Measurements from ENCODE around the gene RESF1. TPM values are rescaled to one million over a fixed set of nuclear protein-coding genes. Genes with fewer than 3 reads are reported as not detected.
"Not testable (repeated sequence)": the region's sequence is repeated elsewhere in the genome, so short reads cannot be mapped to it uniquely, and the experiment has no call there.

The RESF1 gene
- 12.1 and 15.7 TPM in 2 replicates for total RNA-seq (2014; rRNA removed; shearing (Covaris generic))
- polyA plus RNA-seq (2015; cell fraction: cytosol; rRNA removed): 13.4 and 19.8 TPM in 2 replicates
- polyA plus RNA-seq (2015; cell fraction: nucleus; rRNA removed): 36.7 and 38.1 TPM in 2 replicates

GRCh38 chr12:31959161-31959700 is at the start of gene RESF1:
Gene RESF1, plus strand, starts transcription at chr12:31959415. Its CDS starts 21,541 bp downstream, at chr12:31980956.
- in situ Hi-C loops (cut with HindIII; ENCODE audit: low pct_unique_long_range_greater_than_20kb, low sequenced_read_pairs): no loop called here
- peak; percentile 84 for DNase-seq (ENCODE audit: low read depth, low spot score)

GRCh38 chr12:31914927-31915326 is 44.3 kb upstream of the RESF1 start:
- DNase-seq (ENCODE audit: low read depth, low spot score): no peak
- in situ Hi-C loops (cut with HindIII; ENCODE audit: low pct_unique_long_range_greater_than_20kb, low sequenced_read_pairs): no loop called here

- in situ Hi-C loops (cut with HindIII; ENCODE audit: low pct_unique_long_range_greater_than_20kb, low sequenced_read_pairs): no loop called here
- DNase-seq (ENCODE audit: low read depth, low spot score): no peak
Measured at GRCh38 chr12:31915446-31915845, 43.8 kb upstream of the RESF1 start.

- in situ Hi-C loops (cut with HindIII; ENCODE audit: low pct_unique_long_range_greater_than_20kb, low sequenced_read_pairs): no loop called here
- peak; percentile 64 for DNase-seq (ENCODE audit: low read depth, low spot score)
Measured at GRCh38 chr12:31922341-31923062, 36.7 kb upstream of the RESF1 start.

- DNase-seq (ENCODE audit: low read depth, low spot score): no peak
- in situ Hi-C loops (cut with HindIII; ENCODE audit: low pct_unique_long_range_greater_than_20kb, low sequenced_read_pairs): no loop called here
Measured at GRCh38 chr12:31923063-31923412, 36.2 kb upstream of the RESF1 start.

GRCh38 chr12:31928246-31929026 is 30.8 kb upstream of the RESF1 start:
- in situ Hi-C loops (cut with HindIII; ENCODE audit: low pct_unique_long_range_greater_than_20kb, low sequenced_read_pairs): no loop called here
- no peak for DNase-seq (ENCODE audit: low read depth, low spot score)

GRCh38 chr12:31929027-31929526 is 30.1 kb upstream of the RESF1 start:
- in situ Hi-C loops (cut with HindIII; ENCODE audit: low pct_unique_long_range_greater_than_20kb, low sequenced_read_pairs): no loop called here
- DNase-seq (ENCODE audit: low read depth, low spot score): no peak

GRCh38 chr12:31931796-31932715 is 27.2 kb upstream of the RESF1 start:
- in situ Hi-C loops (cut with HindIII; ENCODE audit: low pct_unique_long_range_greater_than_20kb, low sequenced_read_pairs): no loop called here

GRCh38 chr12:31944299-31944698 is 14.9 kb upstream of the RESF1 start:
- no peak for DNase-seq (ENCODE audit: low read depth, low spot score)
- in situ Hi-C loops (cut with HindIII; ENCODE audit: low pct_unique_long_range_greater_than_20kb, low sequenced_read_pairs): no loop called here

More at GRCh38 chr12:31931796-31932715, 27.2 kb upstream of the RESF1 start:
- peak; percentile 12 for DNase-seq (ENCODE audit: low read depth, low spot score)

GRCh38 chr12:31947971-31948370 is 11.2 kb upstream of the RESF1 start:
- in situ Hi-C loops (cut with HindIII; ENCODE audit: low pct_unique_long_range_greater_than_20kb, low sequenced_read_pairs): no loop called here
- DNase-seq (ENCODE audit: low read depth, low spot score): no peak

GRCh38 chr12:31948697-31949359 is 10.4 kb upstream of the RESF1 start:
- DNase-seq (ENCODE audit: low read depth, low spot score); in situ Hi-C loops (cut with HindIII; ENCODE audit: low pct_unique_long_range_greater_than_20kb, low sequenced_read_pairs): not testable (repeated sequence)

- DNase-seq (ENCODE audit: low read depth, low spot score): no peak
- in situ Hi-C loops (cut with HindIII; ENCODE audit: low pct_unique_long_range_greater_than_20kb, low sequenced_read_pairs): no loop called here
Measured at GRCh38 chr12:31950088-31950487, 9.1 kb upstream of the RESF1 start.

GRCh38 chr12:31950492-31950891 is 8.7 kb upstream of the RESF1 start:
- in situ Hi-C loops (cut with HindIII; ENCODE audit: low pct_unique_long_range_greater_than_20kb, low sequenced_read_pairs): no loop called here
- DNase-seq (ENCODE audit: low read depth, low spot score): no peak

- in situ Hi-C loops (cut with HindIII; ENCODE audit: low pct_unique_long_range_greater_than_20kb, low sequenced_read_pairs): no loop called here
Measured at GRCh38 chr12:31951008-31951407, 8.2 kb upstream of the RESF1 start.

GRCh38 chr12:31951939-31952338 is 7.3 kb upstream of the RESF1 start:
- in situ Hi-C loops (cut with HindIII; ENCODE audit: low pct_unique_long_range_greater_than_20kb, low sequenced_read_pairs): no loop called here

More at GRCh38 chr12:31951008-31951407, 8.2 kb upstream of the RESF1 start:
- DNase-seq (ENCODE audit: low read depth, low spot score): no peak

GRCh38 chr12:31952418-31952817 is 6.8 kb upstream of the RESF1 start:
- in situ Hi-C loops (cut with HindIII; ENCODE audit: low pct_unique_long_range_greater_than_20kb, low sequenced_read_pairs): no loop called here
- DNase-seq (ENCODE audit: low read depth, low spot score): no peak

More at GRCh38 chr12:31951939-31952338, 7.3 kb upstream of the RESF1 start:
- DNase-seq (ENCODE audit: low read depth, low spot score): no peak

Measured in SK-MEL-5 (cell line).